ENCODE results near the gene RHBDL1.

Gene RHBDL1

GRCh38 chr16:661184-661821 is 14.2 kb upstream of the RHBDL1 start:
- H3K9me3 Mint-ChIP-seq = no peaks in the 10 kb centered on the region
- no peak overlapping the region for H3K27ac Mint-ChIP-seq
- H3K27me3 Mint-ChIP-seq = no peaks in the 10 kb centered on the region
- peaks cover 6% of the 10 kb centered on the region for H3K4me1 Mint-ChIP-seq
- peak overlapping the region; percentile 19 for H3K4me3 Mint-ChIP-seq
- H3K36me3 Mint-ChIP-seq = no peaks in the 10 kb centered on the region

- H3K9me3 Mint-ChIP-seq = no peaks in the 10 kb centered on the region
- no peaks in the 10 kb centered on the region for H3K36me3 Mint-ChIP-seq
- H3K27me3 Mint-ChIP-seq = no peaks in the 10 kb centered on the region
- H3K4me1 Mint-ChIP-seq = peaks cover 6% of the 10 kb centered on the region
- no peak overlapping the region for H3K27ac Mint-ChIP-seq
- no peak overlapping the region for H3K4me3 Mint-ChIP-seq
Measured at GRCh38 chr16:662095-662494, 13.4 kb upstream of the RHBDL1 start.

GRCh38 chr16:662597-662996 is 12.9 kb upstream of the RHBDL1 start:
- peaks cover 7% of the 10 kb centered on the region for H3K4me1 Mint-ChIP-seq
- H3K27me3 Mint-ChIP-seq = no peaks in the 10 kb centered on the region
- no peaks in the 10 kb centered on the region for H3K9me3 Mint-ChIP-seq
- H3K4me3 Mint-ChIP-seq = no peak overlapping the region
- H3K27ac Mint-ChIP-seq = peak overlapping the region; percentile 35
- H3K36me3 Mint-ChIP-seq = no peaks in the 10 kb centered on the region

GRCh38 chr16:666572-666971 is 8.9 kb upstream of the RHBDL1 start:
- no peaks in the 10 kb centered on the region for H3K36me3 Mint-ChIP-seq
- no peaks in the 10 kb centered on the region for H3K9me3 Mint-ChIP-seq
- H3K27ac Mint-ChIP-seq = no peak overlapping the region
- H3K4me3 Mint-ChIP-seq = no peak overlapping the region
- peaks cover 7% of the 10 kb centered on the region for H3K4me1 Mint-ChIP-seq
- H3K27me3 Mint-ChIP-seq = no peaks in the 10 kb centered on the region

- Mint-ChIP-seq H3K27me3 (no peaks in the 10 kb centered on the region), H3K4me3 (peak overlapping the region; percentile 76), H3K4me1 (peaks cover 7% of the 10 kb centered on the region), H3K9me3 (no peaks in the 10 kb centered on the region), H3K27ac (peak overlapping the region; percentile 65), H3K36me3 (no peaks in the 10 kb centered on the region)
Measured at GRCh38 chr16:667113-667779, 8.2 kb upstream of the RHBDL1 start.

GRCh38 chr16:667780-668518 is 7.5 kb upstream of the RHBDL1 start, which contains the start of gene RHOT2:
RHOT2 (plus strand) TSS chr16:668132; CDS start chr16:668200, 68 bp downstream.
- Mint-ChIP-seq H3K4me3 (peak within 1 kb of the TSS; percentile 76), H3K9me3 (no peaks in the 10 kb centered on the region), H3K36me3 (no peaks in the 10 kb centered on the region), H3K27ac (peak within 1 kb of the TSS; percentile 65), H3K27me3 (no peaks in the 10 kb centered on the region), H3K4me1 (peaks cover 7% of the 10 kb centered on the region)

GRCh38 chr16:668519-669171 is 6.8 kb upstream of the RHBDL1 start:
- Mint-ChIP-seq H3K4me3 (peak overlapping the region; percentile 76), H3K4me1 (peaks cover 7% of the 10 kb centered on the region), H3K9me3 (no peaks in the 10 kb centered on the region), H3K27me3 (no peaks in the 10 kb centered on the region), H3K36me3 (no peaks in the 10 kb centered on the region), H3K27ac (no peak overlapping the region)

- Mint-ChIP-seq H3K4me3 (peak overlapping the region; percentile 76), H3K36me3 (no peaks in the 10 kb centered on the region), H3K27me3 (no peaks in the 10 kb centered on the region), H3K9me3 (no peaks in the 10 kb centered on the region), H3K27ac (no peak overlapping the region), H3K4me1 (peaks cover 7% of the 10 kb centered on the region)
Measured at GRCh38 chr16:669666-670065, 5.8 kb upstream of the RHBDL1 start.

GRCh38 chr16:670485-671352 is 4.8 kb upstream of the RHBDL1 start:
- Mint-ChIP-seq H3K27me3 (no peaks in the 10 kb centered on the region), H3K4me3 (no peak overlapping the region), H3K4me1 (peaks cover 7% of the 10 kb centered on the region), H3K27ac (no peak overlapping the region), H3K36me3 (no peaks in the 10 kb centered on the region), H3K9me3 (no peaks in the 10 kb centered on the region)

- peaks cover 7% of the 10 kb centered on the region for H3K4me1 Mint-ChIP-seq
- no peaks in the 10 kb centered on the region for H3K27me3 Mint-ChIP-seq
- H3K4me3 Mint-ChIP-seq = no peak overlapping the region
- no peaks in the 10 kb centered on the region for H3K36me3 Mint-ChIP-seq
- H3K9me3 Mint-ChIP-seq = no peaks in the 10 kb centered on the region
- H3K27ac Mint-ChIP-seq = no peak overlapping the region
Measured at GRCh38 chr16:671353-672131, 3.9 kb upstream of the RHBDL1 start.

GRCh38 chr16:672371-672770 is 3.1 kb upstream of the RHBDL1 start:
- Mint-ChIP-seq H3K27ac (no peak overlapping the region), H3K4me1 (peaks cover 7% of the 10 kb centered on the region)

GRCh38 chr16:672851-673250 is 2.6 kb upstream of the RHBDL1 start:
- Mint-ChIP-seq H3K4me1 (peaks cover 4% of the 10 kb centered on the region), H3K9me3 (no peaks in the 10 kb centered on the region), H3K27me3 (peaks cover 1% of the 10 kb centered on the region), H3K4me3 (no peak overlapping the region), H3K27ac (no peak overlapping the region), H3K36me3 (no peaks in the 10 kb centered on the region)

More at GRCh38 chr16:672371-672770, 3.1 kb upstream of the RHBDL1 start:
- Mint-ChIP-seq H3K9me3 (no peaks in the 10 kb centered on the region), H3K36me3 (no peaks in the 10 kb centered on the region), H3K27me3 (peaks cover 1% of the 10 kb centered on the region), H3K4me3 (no peak overlapping the region)

GRCh38 chr16:673399-673991 is 2.0 kb upstream of the RHBDL1 start:
- Mint-ChIP-seq H3K4me1 (peaks cover 4% of the 10 kb centered on the region), H3K27ac (no peak overlapping the region), H3K4me3 (no peak overlapping the region), H3K36me3 (no peaks in the 10 kb centered on the region), H3K27me3 (peaks cover 1% of the 10 kb centered on the region), H3K9me3 (no peaks in the 10 kb centered on the region)

All from activated naive CD4-positive, alpha-beta T cell treated with anti-CD3 and anti-CD28 coated beads, Interleukin-2, amount 50 U/mL, for 24 hours (primary cell).